Renal cortex interstitium (tissue), 11 donors: Measurements from ENCODE around the gene LIX1. TPM values are rescaled to one million over a fixed set of nuclear protein-coding genes. Genes with fewer than 3 reads are reported as not detected.
"Not testable (repeated sequence)": the region's sequence is repeated elsewhere in the genome, so short reads cannot be mapped to it uniquely, and the experiment has no call there.

Experiments used
- DNase-seq, 11 donors: peaks; one replicate each; pipeline ENCODE4 v3.0.0-alpha.2; 2013; ENCODE audit warnings: low read depth in 9 of 11, low spot score in 4 of 11; ENCODE audit errors: extremely low read depth in 1 of 11
- polyA plus RNA-seq, 3 donors: library from polyadenylated mRNA; unstranded; fragments of 120-200 nt; gene quantifications; one replicate each; pipeline ENCODE4 v1.2.1, GENCODE V29; 2013; ENCODE audit not compliant: insufficient read length in 3 of 3

The LIX1 gene
- polyA plus RNA-seq, 3 donors = 3.8 to 5.4 (median 5.0) TPM

GRCh38 chr5:97157689-97158088, 15.3 kb upstream of the LIX1 start:
- DNase-seq = no peak

DNA sequence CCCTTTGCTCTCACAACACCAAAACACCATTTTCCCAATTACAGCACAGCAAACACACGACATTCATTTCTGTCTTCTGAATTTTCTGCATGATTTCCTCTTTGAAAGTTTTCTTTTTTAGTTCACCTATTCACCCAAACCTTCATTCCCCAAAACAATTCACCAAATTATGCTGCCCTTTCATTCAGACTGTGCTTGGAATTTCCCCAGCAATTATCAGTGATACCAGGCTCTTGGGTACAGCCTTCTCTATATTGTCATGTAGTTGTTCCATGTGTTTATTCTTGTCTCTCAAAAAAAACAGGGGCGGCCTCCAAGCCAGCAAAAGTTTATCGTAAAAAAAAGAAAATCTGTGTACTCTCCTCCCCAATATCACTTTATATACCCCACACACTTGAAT, 9.0 kb upstream of the LIX1 start:
- no peak for DNase-seq

DNA sequence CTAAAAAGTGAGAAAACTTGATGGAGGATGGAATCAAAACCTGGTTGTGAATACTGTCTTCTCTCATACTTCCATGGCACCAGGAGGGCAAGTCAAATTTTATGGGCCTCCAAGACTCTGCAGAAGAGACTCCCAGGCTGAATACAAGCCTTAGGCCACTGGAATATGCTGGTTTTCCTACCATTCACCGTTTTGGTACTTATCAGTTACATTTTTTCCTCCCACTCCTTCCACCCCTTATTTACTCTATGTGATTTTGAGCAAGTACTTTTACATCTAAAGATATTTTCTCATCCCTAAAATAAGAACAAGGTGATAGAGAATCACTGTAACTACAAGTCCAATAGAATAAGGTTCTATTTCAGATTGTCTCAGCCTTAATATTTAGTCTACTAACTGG, 8.0 kb upstream of the LIX1 start:
- no peak for DNase-seq

DNA sequence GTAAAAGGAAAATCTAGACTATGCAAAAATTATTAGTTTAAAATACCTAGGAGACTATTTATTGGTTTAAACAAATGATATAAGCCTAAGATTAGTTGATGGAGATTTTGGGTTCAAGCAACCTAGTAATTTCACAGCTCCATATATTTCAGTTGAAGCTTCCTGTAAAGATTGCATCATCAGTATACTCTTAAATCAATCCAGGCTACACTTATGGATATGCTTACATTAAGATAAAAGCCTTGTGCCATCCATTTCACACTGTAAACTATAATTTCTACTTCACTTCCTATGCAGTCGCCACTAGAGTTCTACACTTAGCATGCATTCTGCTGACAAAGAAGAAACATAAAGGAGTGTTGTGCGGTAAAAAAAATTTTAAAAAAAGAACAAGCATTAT, 7.3 kb upstream of the LIX1 start:
- no peak for DNase-seq

DNA sequence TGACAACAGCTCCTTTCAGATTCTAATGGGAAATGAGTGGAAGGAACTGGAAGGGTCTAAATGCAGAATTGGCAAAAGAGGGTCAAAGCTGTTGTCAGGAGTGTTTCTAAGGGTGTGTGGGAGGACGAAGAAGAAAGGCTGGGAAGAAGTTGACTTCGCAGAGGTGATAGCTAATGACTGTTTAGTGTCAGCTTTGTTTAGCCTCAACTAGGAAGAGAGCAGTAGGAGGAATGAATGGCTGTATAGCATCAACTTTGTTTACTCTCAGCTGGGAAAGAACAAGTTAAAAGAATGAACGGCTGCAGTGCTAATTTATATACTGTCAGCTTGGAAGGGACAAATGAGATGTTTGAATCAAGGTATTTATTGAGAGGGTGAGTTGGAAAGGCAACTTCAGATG, 5.9 kb upstream of the LIX1 start:
- no peak for DNase-seq

DNA sequence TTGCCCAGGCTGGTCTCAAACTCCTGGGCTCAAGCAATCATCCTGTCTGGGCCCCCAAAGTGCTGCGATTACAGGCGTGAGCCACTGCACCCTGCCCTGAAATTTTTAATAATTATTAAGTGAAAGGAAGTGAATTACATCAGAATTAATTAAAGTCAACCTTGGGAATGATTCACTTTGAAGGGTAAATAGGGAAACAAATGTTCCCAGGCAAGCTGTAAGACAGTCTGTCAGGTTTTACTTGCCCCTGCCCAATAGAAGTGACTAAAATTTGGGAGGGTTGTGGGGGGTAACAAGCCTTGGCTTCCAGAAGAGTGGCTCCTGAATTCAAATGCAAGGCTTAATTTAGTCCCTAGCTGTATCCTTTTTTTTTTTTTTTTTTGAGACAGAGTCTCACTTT, 1.3 kb upstream of the LIX1 start:
- no peak for DNase-seq

DNA sequence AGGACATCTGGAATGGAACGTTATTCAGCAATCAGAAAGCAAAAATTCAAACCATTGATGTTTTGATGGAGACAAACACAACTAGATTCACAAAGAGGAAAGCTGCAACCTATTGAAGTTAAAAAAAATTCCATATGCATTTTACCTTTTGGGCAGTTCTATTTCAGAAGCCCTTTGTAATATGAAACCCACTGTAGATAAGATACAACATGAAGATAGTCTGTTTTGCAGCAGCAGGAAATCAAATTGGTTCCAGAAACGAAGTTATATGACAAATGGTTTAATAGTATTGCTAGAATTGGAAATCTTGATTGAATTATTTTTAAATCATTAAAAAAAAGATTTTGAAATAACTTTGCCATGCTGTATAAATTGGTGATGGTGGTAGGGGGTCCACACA, 872 bp downstream of the LIX1 start:
- DNase-seq = no peak

DNA sequence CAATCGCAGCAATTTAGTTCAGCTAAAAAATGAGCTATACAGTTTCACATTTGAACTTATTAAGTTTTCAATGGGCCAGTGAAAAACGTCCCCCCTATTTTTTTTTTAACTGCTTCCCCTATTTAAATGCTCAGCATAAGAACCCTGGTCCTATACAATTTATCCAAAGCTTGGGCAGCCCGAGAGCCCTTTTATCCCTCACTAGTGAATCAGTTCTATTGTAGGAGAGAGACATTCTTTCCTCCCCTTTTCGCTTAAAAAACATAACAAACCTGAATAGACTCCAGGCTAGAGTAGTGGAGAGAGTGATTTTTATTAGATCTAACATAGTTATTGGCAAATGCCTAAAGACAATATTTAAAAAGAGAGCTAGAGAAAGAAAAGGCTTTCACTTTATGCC, 1.4 kb downstream of the LIX1 start:
- DNase-seq = no peak

- DNase-seq = not testable (repeated sequence)
These were observed 2.2 kb downstream of the LIX1 start for GRCh38 chr5:97140250-97140649.

- no peak for DNase-seq
These were observed 5.9 kb downstream of the LIX1 start for GRCh38 chr5:97136475-97136874.

DNA sequence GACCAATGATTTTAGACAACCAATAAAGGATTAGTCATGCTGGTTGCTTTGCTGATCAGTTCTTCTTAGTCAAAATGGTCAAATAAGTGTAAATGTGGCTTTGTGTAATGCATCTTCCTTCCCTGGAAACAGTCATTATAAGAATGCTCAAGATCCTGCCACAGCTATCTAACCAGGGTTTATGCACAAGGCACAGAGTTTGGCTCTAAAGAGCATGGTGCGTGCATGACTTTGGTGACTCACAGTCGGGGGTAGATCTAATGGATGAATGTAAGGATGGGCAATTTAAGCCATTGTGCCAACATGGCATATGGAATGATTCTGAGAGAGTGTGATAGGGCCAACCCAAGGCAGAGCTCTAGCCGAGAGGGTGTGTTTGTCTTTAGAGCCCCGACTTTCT, 6.5 kb downstream of the LIX1 start:
- no peak for DNase-seq

DNA sequence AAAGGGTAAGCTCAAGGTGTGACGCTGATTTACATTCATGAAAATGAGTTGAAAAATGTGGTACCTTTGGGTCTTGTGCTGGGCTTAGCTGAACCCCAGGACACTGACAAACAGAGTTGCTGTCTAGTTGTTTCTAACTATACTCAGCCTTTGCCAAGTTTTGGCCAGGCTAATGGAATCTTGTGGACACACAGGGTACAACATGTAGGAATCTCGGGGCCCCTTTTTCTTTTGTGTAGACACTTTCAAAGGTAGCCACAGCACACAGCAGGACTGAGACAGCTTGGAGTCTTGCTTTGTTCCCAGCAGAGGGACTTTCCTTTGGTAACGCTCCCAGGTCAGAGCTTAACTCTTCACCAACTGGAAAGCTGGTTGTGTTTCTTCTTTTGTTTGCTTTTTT, 7.8 kb downstream of the LIX1 start:
- DNase-seq = no peak

- no peak for DNase-seq
These were observed 9.3 kb downstream of the LIX1 start for GRCh38 chr5:97133101-97133500.

DNA sequence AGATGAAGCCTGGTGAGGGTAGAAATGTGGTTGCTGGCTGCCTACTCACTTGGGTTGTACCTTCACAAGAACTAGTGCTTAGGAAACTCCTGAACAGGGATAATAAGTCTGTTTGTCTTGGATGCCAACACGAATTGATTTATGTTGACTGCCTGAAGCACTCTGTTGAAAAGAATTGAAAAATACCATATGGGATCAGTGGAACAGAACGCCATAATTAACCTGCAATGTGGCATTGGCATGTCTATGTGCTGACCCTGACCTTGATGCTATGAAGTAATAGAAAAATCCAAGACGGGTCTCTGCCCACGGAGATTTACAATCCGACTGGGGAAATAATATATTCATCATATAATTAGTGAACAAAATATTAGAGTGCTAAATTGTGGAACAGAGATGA, 10.5 kb downstream of the LIX1 start:
- DNase-seq = peak in 1 of 11 donors; percentile 18

- DNase-seq = no peak
These were observed 11.2 kb downstream of the LIX1 start for GRCh38 chr5:97131139-97131710.

- no peak for DNase-seq
These were observed 14.7 kb downstream of the LIX1 start for GRCh38 chr5:97127727-97128126.

DNA sequence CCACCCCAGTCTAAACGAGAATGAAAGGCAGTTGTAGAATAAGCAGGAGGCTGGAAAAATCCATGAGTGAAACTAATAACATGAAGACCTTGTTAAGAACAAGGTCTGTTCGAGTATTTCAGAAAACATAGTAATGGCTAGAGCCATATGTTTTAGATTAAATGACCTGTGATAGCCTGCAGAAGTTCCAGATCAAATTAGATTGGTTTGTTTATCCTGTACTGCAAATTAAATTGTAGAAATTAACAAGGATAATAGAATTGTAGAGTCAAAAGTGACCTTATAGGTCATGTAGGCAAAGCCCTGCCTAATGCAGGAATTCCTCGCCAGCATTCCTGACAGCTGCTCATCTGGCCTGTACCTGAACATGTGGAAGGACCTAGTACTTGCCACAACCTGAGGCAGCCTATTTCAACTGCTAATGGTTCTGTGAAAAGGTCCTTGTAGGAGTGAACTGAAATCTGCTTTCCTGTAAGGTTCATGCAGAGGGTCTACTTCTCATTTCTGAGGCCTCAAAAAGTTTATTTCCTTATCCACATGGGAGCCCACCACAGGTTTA, 17.2 kb downstream of the LIX1 start:
- no peak for DNase-seq

GRCh38 chr5:97124335-97124734, 18.1 kb downstream of the LIX1 start:
- no peak for DNase-seq

GRCh38 chr5:97121848-97122247, 20.6 kb downstream of the LIX1 start:
- DNase-seq = no peak

DNA sequence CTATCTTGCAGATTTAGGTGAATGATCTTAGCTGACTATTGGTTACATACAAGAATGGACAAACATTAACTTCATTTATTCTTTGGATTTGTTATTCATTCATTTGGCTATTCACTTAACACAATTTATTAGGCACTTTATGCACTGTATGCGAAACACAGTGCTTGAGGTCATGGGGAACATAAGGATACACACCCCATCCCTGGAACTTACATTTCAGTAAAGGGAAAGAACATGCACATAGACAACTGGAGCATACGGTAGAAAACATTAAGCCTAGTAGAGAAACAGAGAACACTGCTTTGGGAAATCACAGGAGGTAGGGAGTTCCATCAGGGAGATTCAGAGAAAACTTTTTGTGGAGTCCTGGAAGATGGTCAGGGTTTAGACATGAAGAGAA, 22.2 kb downstream of the LIX1 start:
- no peak for DNase-seq

DNA sequence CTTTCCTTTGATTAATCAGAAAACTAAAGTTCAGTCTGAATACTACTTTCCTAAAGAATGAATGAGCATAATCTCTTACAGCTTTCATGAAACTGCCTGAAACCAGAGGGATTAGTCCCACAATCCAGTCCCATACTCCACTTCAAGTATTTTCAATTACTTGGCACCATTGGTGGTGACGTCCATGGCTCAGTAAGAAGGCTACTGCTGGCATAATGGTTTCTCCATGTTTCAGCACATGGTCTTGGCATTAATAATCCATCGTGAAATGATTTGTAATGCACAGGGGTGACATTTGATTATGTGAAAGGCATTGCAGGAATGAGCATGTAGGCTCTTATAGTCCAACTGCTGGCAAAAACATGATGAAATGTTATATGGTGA, 23.4 kb downstream of the LIX1 start:
- no peak for DNase-seq
